Smooth muscle cell (in vitro differentiated cells): ENCODE data around the gene P3R3URF. TPM values are rescaled to one million over a fixed set of nuclear protein-coding genes. Genes with fewer than 3 reads are reported as not detected.
A peak's percentile ranks its signal among the peaks of the same experiment; 100 is the strongest.

ENCODE experiments used
- DNase-seq: peaks from one replicate; lab custom pipeline; 2025; ENCODE audit not compliant: unreplicated experiment; lab: John Stamatoyannopoulos, UW
- H2AFZ ChIP-seq: fragments of 200-600 bp; sonication (generic); 2 replicates; pipeline ENCODE4 v1.6.0; 2016; ENCODE audit warnings: antibody characterized with exemption, low read depth, mild to moderate bottlenecking
- H3F3A ChIP-seq: fragments of 200-600 bp; sonication (generic); 2 replicates; pipeline ENCODE4 v1.6.0; 2017; ENCODE audit warnings: antibody characterized with exemption, low read depth
- H3K27ac ChIP-seq: fragments of 200-600 bp; sonication (generic); 2 replicates; pipeline ENCODE4 v1.5.1; 2016; ENCODE audit warnings: low read depth, mild to moderate bottlenecking
- H3K27me3 ChIP-seq: fragments of 200-600 bp; sonication (generic); 2 replicates; pipeline ENCODE4 v1.6.1; 2016; ENCODE audit warnings: low read depth, mild to moderate bottlenecking
- H3K36me3 ChIP-seq: fragments of 200-600 bp; sonication (generic); 2 replicates; pipeline ENCODE4 v1.5.1; 2016; ENCODE audit warnings: low read depth
- H3K4me1 ChIP-seq: fragments of 200-600 bp; sonication (generic); 2 replicates; pipeline ENCODE4 v1.5.1; 2016; ENCODE audit warnings: low read depth
- H3K4me2 ChIP-seq: fragments of 200-600 bp; sonication (generic); 2 replicates; pipeline ENCODE4 v1.6.0; 2016; ENCODE audit warnings: mild to moderate bottlenecking
- H3K4me3 ChIP-seq: fragments of 200-600 bp; sonication (generic); 2 replicates; pipeline ENCODE4 v1.5.1; 2016; ENCODE audit warnings: mild to moderate bottlenecking
- H3K79me2 ChIP-seq: fragments of 200-600 bp; sonication (generic); 2 replicates; pipeline ENCODE4 v1.6.0; 2016; ENCODE audit warnings: low read depth, mild to moderate bottlenecking
- H3K9ac ChIP-seq: fragments of 200-600 bp; sonication (generic); 2 replicates; pipeline ENCODE4 v1.6.0; 2016; ENCODE audit warnings: low read depth
- H3K9me3 ChIP-seq: fragments of 200-600 bp; sonication (generic); replicated peaks from 2 replicates; pipeline ENCODE4 v1.5.1; 2016; ENCODE audit warnings: low read depth
- H4K20me1 ChIP-seq: fragments of 200-600 bp; sonication (generic); 2 replicates; pipeline ENCODE4 v1.6.0; 2016; ENCODE audit warnings: low read depth
- WGBS: methylation state at CpG from one replicate; pipeline ENCODE4 v1.1.7; 2016; ENCODE audit warnings: low lambda C conversion rate; 5-methylcytosine and 5-hydroxymethylcytosine counted together
- polyA plus RNA-seq: library from polyadenylated mRNA; unstranded; fragments of >200 nt; fragmentation: Nextera tagmentation; extraction: Ambion mirVana; gene quantifications from 2 replicates; pipeline ENCODE4 v1.2.1, GENCODE V29; 2016
- total RNA-seq: library from RNA; depleted of rRNA; stranded (reverse); fragments of >200 nt; gene quantifications from 2 replicates; pipeline ENCODE4 v1.2.3, GENCODE V29; 2014
- TF ChIP-seq, protein P1 (sequence below): fragments of 200-600 bp; sonication (generic); IDR thresholded peaks from 2 replicates; pipeline ENCODE4 v1.5.1; 2017; ENCODE audit warnings: borderline replicate concordance, mild to moderate bottlenecking, antibody characterized with exemption; ENCODE audit not compliant: insufficient read depth, poor library complexity, severe bottlenecking

P3R3URF gene
- total and polyA plus RNA-seq, 2 experiments from 2014 or later, result not detected

GRCh38 chr1:46150085-46150484, 26.2 kb downstream of the P3R3URF start:
- TF ChIP-seq, protein P1, sequence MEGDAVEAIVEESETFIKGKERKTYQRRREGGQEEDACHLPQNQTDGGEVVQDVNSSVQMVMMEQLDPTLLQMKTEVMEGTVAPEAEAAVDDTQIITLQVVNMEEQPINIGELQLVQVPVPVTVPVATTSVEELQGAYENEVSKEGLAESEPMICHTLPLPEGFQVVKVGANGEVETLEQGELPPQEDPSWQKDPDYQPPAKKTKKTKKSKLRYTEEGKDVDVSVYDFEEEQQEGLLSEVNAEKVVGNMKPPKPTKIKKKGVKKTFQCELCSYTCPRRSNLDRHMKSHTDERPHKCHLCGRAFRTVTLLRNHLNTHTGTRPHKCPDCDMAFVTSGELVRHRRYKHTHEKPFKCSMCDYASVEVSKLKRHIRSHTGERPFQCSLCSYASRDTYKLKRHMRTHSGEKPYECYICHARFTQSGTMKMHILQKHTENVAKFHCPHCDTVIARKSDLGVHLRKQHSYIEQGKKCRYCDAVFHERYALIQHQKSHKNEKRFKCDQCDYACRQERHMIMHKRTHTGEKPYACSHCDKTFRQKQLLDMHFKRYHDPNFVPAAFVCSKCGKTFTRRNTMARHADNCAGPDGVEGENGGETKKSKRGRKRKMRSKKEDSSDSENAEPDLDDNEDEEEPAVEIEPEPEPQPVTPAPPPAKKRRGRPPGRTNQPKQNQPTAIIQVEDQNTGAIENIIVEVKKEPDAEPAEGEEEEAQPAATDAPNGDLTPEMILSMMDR, result no peak
- Histone ChIP-seq H3K9me3 (no peaks in the 10 kb centered on the region), H3K27me3 (no peaks in the 10 kb centered on the region), H3K4me3 (no peak overlapping the region), H3K4me2 (no peak overlapping the region), H3K79me2 (no peaks in the 10 kb centered on the region), H3K27ac (no peak overlapping the region), H3K36me3 (no peaks in the 10 kb centered on the region), H4K20me1 (no peaks in the 10 kb centered on the region), H2AFZ (no peak overlapping the region), H3K4me1 (no peaks in the 10 kb centered on the region), H3F3A (no peaks in the 10 kb centered on the region), H3K9ac (no peak overlapping the region)
- no peak for DNase-seq
- WGBS, result 95% methylated on average over 2 of the region's 2 CpGs

- no peak overlapping the region for H3K9ac ChIP-seq
- H3K36me3 ChIP-seq, result no peaks in the 10 kb centered on the region
- no peak overlapping the region for H2AFZ ChIP-seq
- H4K20me1 ChIP-seq, result no peaks in the 10 kb centered on the region
- H3K27me3 ChIP-seq, result no peaks in the 10 kb centered on the region
- no peaks in the 10 kb centered on the region for H3K4me1 ChIP-seq
- H3K27ac ChIP-seq, result no peak overlapping the region
- no peaks in the 10 kb centered on the region for H3F3A ChIP-seq
- no peaks in the 10 kb centered on the region for H3K9me3 ChIP-seq
- H3K4me2 ChIP-seq, result no peak overlapping the region
- no peak overlapping the region for H3K4me3 ChIP-seq
- WGBS, result 84% methylated on average over 2 of the region's 2 CpGs
- DNase-seq, result no peak
- no peaks in the 10 kb centered on the region for H3K79me2 ChIP-seq
- TF ChIP-seq, protein P1, result no peak
Observed at GRCh38 chr1:46148318-46148717, 28.0 kb downstream of the P3R3URF start.

GRCh38 chr1:46137916-46138315, 38.4 kb downstream of the P3R3URF start:
- WGBS, result 61% methylated on average over 3 of the region's 3 CpGs
- Histone ChIP-seq H4K20me1 (no peaks in the 10 kb centered on the region), H3K9ac (no peak overlapping the region), H2AFZ (peak overlapping the region; percentile 46), H3K27me3 (no peaks in the 10 kb centered on the region), H3K4me2 (peak overlapping the region; percentile 75), H3K79me2 (no peaks in the 10 kb centered on the region), H3K4me3 (peak overlapping the region; percentile 31), H3K9me3 (no peaks in the 10 kb centered on the region), H3K36me3 (no peaks in the 10 kb centered on the region), H3K27ac (no peak overlapping the region), H3F3A (peaks cover 5% of the 10 kb centered on the region), H3K4me1 (peaks cover 37% of the 10 kb centered on the region)
- TF ChIP-seq, protein P1, result no peak
- DNase-seq, result no peak

- Histone ChIP-seq H3K4me2 (no peak overlapping the region), H3K4me1 (peaks cover 37% of the 10 kb centered on the region), H3F3A (peaks cover 5% of the 10 kb centered on the region), H3K9ac (no peak overlapping the region), H3K27ac (no peak overlapping the region), H3K4me3 (no peak overlapping the region), H3K27me3 (no peaks in the 10 kb centered on the region), H4K20me1 (no peaks in the 10 kb centered on the region), H3K79me2 (no peaks in the 10 kb centered on the region), H3K36me3 (no peaks in the 10 kb centered on the region), H3K9me3 (no peaks in the 10 kb centered on the region), H2AFZ (no peak overlapping the region)
- TF ChIP-seq, protein P1, result no peak
- DNase-seq, result no peak
Observed at GRCh38 chr1:46136711-46137110, 39.6 kb downstream of the P3R3URF start.
